Posterior vena cava (tissue), 2 donors: ENCODE data around the gene PDE6G. TPM values are rescaled to one million over a fixed set of nuclear protein-coding genes. Genes with fewer than 3 reads are reported as not detected.
"Not testable (repeated sequence)": the region's sequence is repeated elsewhere in the genome, so short reads cannot be mapped to it uniquely, and the experiment has no call there.

Experiments used
- DNase-seq: peaks from one replicate; pipeline ENCODE4 v3.0.0-alpha.2; 2020; ENCODE audit warnings: low spot score
- intact Hi-C, 2 donors: fragments of 100-400 bp; cut with DNase I; formaldehyde crosslinking; loops; one replicate each; pipeline versions ENCODE4 v1.14.1 to v1.14.2; 2022 to 2023
- total RNA-seq, 2 donors: library from RNA; stranded (reverse); fragmentation: NEBNext Ultra II Directional; extraction: Animal tissue kit (Norgen Biotek cat#: 25700); gene quantifications; one replicate each; pipeline ENCODE4 v1.2.1, GENCODE V29; 2021
- donor health status: DM: yes; HTN: yes; CAD: no.
- donor health status: DM: yes; HTN: yes; CAD: no.

PDE6G gene
- total RNA-seq, 2 donors from 2014 or later = not detected

DNA sequence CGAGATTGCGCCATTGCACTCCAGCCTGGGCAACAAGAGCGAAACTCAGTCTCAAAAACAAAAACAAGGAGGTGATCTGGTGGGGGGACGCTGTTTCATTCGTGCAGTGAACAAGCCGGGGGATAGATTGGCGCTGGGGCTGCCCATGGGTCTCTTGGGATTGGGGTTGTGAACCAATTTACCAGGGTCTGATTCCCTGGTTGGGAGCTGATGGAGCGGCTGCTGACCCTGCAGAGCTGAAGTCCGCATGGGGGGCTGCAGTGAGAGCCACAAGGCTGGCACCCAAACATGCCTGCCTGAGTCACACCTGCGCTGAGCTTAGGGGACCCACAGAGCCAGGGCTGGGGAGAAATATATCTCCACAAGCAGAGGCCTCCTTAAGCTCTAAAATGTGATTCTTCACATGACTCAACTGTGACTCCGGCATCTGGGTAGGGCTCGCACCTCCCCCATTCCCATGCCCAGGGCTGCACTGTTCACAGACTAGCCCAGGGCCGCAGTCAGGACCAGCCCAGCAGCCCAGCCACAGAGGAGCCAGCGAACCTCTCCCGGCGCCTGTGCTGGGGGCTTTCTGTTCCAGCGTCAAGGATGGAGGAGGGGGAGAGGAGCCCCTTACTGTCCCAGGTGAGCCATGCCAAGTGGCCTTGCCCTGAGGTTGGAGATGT, 14.4 kb downstream of the PDE6G start:
- DNase-seq = no peak
- intact Hi-C loops = no loop called here

DNA sequence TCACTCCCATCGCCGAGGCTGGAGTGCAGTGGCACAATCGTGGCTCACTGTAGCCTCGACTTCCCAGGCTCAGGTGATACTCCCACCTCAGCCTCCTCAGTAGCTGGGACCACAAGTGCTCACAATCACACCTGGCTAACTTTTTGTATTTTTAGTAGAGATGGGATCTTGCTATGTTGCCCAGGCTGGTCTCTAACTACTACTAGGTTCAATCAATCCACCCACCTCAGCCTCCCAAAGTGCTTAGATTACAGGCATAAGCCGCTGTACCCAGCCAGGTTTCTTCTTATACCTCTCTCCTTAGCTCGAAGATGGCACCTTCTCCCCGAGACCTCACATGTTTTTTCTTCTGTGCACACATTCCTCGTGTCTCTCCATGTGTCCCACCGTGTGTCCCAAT, 16.3 kb downstream of the PDE6G start:
- intact Hi-C loops = no loop called here
- no peak for DNase-seq

DNA sequence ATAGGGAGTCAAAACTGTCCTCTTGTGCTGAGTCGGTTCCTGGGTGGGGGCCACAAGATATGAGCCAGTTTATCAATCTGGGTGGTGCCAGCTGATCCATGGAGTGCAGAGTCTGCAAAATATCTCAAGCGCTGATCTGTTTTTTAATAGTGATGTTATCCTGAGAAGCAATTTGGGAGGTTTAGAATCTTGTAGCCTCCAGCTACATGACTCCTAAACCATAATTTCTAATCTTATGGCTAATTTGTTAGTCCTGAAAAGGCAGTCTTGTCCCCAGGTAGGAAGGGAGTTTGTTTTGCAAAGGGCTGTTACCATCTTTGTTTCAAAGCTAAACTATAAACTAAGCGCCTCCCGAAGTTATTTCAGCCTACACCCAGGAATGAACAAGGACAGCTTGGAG, 17.7 kb downstream of the PDE6G start:
- DNase-seq = no peak
- intact Hi-C loops = loop anchor here in 1 of 2 donors (5.0 kb wide), 1 partner anchor 1666 kb away; no protein-coding TSS in a partner anchor

DNA sequence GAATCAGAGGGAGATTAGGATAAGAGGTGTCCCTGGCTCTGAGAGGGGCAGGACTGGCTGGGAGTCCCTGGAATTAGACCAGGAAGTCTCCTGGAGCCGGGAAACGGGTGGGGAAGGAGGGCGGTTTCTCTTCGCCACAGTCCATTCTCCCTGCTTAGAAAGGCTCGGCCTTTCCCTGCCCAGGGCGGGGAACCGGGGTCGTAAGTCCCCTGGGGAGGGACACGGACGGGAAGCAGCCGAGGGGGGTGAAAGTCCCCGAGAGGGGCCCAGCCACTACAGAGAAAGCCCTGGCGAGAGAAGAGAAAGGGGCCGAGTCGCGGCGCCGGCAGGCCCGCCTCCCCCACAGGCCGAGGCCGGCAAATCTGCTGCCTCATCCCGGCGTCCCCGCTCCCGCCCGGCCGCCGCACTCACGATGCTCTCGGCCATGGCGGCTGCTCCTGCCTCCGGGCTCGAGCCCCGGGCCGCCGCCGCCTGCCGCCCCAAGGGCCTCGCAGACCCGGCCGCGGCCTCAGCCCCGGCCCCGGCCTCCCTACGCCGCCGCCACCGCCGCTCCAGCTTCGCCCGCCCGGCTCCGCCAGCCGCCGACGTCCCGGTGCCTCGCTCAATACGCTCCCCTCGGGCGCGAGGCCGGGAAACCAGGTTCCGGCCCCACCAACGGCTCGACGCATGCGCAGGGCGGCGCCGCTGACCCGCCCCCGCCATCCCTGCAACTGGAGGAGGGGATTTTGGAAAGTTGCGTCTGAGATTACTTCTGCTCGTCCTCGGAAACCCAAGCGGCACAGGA, 19.6 kb downstream of the PDE6G start, which contains the start of the genes NPLOC4 and TSPAN10:
NPLOC4 (minus strand) TSS at position 608 of the 784 bp plus-strand sequence; CDS start at position 426, 182 bp downstream.
TSPAN10 (plus strand) TSS at position 692 of the 784 bp plus-strand sequence. CDS start 5,217 bp downstream, outside the sequence.
- DNase-seq = peak; percentile 96
- intact Hi-C loops = loop anchor here in 1 of 2 donors (1.0 to 5.0 kb wide), 2 partner anchors 25 to 1664 kb away; no protein-coding TSS in a partner anchor

DNA sequence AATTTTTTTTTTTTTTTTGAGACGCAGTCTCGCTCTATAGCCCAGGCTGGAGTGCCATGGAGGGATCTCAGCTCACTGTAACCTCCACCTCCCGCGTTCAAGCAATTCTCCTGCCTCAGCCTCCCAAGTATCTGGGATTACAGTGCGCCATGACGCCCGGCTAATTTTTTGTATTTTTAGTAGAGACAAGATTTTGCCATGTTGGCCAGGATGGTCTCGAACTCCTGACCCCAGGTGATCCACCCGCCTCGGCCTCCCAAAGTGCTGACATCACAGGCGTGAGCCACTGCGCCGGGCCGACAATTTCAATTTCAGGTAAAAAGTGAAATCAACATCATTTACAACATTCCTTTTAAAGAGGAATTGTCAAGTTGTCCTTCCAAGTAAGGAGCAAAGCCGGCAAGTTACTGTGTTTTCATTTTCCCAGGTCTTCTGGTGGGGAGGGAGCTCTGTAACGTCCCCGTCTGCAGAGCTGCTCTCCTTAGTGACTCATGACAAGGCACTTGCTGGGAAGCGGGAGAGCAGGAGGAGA, 20.3 kb downstream of the PDE6G start:
- intact Hi-C loops = loop anchor here in 1 of 2 donors (1.0 to 5.0 kb wide), 2 partner anchors 25 to 1664 kb away; no protein-coding TSS in a partner anchor
- DNase-seq = no peak

DNA sequence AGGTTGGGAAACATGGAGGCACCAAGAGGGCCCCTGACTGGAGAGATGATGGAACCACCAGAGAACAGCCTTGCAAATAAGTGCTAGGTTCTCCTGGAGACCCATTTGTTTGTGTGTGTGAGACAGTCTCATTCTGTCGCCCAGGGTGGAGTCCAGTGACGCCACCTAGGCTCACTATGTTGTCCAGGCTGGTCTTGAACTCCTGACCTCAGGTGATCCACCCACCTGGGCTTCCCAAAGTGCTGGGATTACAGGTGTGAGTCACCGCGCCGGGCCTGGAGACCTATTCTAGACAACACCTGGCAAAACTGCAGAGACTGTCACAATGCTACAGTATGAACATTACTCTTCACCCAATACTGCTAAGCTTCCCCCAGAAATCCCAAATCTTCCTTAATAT, 20.9 kb downstream of the PDE6G start:
- intact Hi-C loops = loop anchor here in 1 of 2 donors (5.0 kb wide), 1 partner anchor 1663 kb away; no protein-coding TSS in a partner anchor

DNA sequence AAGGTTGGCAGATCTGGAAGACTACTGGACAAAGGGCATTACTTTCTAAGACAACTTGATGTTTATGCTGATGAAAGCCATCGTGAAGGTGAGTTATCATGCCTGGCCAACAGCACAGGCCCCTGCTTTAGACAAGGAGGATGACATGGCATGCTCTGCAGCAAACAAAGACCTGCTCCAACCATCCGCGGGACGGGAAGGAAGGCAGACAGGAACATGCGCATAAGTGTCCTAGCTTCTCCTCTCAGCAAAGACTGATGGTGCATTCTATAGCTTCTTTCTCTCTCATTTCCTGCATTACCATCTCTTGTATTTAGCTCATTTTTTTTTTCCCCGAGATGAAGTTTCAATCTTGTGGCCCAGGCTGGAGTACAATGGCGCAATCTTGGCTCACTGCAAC, 24.9 kb downstream of the PDE6G start:
- intact Hi-C loops = no loop called here

More for the DNA sequence above, 20.9 kb downstream of the PDE6G start:
- DNase-seq = no peak

DNA sequence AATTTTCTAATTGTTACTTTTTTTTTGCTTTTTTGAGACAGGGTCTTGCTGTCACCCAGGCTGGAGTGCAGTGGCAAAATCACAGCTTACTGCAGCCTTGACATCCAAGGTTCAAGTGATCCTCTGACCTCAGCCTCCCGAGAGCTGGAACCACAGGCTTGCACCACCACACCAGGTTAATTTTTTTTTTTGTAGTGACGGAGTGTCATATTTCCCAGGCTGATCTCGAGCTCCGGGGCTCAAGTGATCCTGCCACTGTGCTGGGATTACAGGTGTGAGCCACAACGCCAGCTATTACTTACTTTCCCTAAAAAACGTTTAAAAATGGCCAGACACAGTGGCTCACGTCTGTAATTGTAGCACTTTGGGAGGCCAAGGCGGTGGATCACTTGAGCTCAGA, 26.1 kb downstream of the PDE6G start:
- no peak for DNase-seq
- intact Hi-C loops = no loop called here

More for the DNA sequence above, 24.9 kb downstream of the PDE6G start:
- DNase-seq = no peak

DNA sequence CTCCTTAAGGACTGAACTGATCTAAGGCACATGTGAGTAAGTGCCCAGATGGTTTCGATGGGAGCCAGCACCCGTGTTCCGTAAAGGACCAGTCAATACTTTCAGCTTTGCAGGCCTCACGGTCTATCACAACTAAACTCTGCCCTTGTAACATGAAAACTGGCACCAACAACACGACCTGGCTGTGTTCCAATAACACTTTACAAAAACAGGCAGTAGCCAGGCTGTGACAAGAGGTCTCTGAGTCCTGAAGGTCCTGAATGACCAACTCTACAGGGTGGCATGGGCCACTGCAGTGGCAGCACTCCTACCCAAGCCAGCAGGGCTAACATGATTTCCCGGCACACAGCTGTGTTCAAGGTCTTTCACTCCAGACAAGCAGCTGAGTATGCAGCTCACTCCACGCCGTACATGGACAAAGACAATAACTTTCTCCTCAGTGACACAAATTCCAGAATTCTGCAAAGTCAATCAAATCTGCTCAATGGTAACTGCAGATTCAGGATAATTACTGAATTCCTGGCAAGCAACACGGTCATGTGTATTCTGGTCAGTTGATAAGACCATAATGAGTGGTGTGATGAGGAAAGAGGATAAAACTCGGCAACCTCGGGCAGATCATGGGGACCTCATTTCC, 34.7 kb downstream of the PDE6G start:
- DNase-seq = no peak
- intact Hi-C loops = no loop called here

DNA sequence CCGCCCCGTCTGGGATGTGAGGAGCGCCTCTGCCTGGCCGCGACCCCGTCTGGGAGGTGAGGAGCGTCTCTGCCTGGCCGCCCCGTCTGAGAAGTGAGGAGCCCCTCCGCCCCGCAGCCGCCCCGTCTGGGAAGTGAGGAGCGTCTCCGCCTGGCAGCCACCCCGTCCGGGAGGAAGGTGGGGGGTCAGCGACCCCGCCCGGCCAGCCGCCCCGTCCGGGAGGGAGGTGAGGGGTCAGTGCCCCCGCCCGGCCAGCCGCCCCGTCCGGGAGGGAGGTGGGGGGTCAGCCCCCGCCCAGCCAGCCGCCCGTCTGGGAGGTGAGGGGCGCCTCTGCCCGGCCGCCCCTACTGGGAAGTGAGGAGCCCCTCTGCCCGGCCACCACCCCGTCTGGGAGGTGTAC, 38.0 kb downstream of the PDE6G start:
- intact Hi-C loops, DNase-seq: not testable (repeated sequence)

DNA sequence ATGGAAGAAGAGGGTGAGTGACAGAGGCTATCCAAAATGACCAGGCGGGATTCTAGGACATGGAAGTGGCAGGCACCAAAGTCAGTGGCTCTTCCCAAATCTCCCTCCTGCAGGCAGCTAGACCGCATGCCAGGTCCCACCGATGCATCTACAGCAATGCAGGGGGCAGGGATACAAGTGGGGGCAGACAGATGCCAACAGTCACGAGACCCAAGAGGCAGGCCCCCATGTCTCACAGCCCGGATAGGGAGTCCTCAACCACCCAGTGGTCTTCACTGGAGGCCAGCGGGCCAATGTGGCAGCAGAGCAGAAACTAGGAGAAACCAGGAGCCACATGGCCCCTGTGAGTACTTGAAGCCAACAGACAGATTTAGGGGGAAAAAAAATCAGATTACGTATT, 39.5 kb downstream of the PDE6G start:
- intact Hi-C loops = no loop called here

DNA sequence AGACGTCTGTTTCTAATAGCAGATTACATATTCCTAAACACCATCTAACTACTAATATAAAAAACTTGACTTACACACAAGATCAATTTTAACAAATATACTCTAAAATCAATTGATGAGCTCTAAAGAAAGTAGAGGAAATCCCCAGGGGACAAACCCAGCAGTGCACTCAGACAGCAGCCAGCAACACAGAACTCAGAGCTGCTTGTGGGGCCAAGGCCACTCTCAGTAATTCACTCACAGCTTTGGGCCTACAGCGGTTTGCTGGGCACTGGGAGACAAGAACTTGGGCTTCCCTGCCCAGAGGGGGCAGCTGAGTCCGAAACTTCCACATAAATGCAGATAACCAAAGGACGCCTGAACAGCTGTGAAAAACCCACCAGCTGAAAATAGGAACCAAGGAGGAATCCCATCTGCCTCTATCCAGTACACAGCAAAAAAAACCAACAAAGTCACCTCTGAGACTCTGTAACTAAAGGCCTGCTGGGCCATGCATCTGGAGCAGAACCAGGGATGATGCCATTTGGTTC, 40.9 kb downstream of the PDE6G start:
- intact Hi-C loops = no loop called here

More for the DNA sequence above, 39.5 kb downstream of the PDE6G start:
- DNase-seq = no peak

DNA sequence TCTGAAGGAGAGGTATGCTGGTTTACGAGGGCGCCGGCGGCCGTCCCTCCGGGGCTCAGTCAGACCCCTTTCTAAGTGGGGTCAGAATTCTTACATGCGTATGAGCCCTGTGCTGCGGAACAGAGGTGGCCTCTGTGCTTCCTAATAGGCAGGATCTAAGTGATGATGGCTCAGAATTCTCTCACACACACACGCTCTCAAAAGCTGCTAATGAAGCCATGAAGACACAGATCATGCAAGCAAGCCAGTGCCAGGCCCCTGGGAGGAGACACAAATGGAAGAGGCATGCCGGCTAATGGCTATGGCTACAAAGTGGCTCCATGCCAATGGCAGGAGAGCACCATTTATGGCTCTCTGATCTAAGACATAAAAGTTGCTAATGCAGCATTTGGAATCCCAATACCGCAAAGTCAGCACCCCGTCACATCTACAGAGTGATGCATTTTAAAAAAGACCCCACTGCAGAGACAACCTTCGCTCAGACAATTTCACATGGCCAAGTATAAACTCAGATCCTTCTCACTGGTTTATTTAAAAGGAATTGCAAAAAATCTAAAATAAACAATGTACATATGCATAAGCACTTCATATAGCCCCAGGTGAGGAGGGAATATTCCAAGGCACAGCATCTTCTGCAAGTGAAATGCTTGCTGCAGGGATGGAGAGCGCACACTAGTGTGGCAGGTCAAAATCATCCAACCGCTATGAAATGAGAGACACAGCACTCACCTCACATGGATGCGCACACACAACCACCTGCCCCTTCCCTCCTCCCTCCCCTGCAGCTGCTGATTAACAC, 44.0 kb downstream of the PDE6G start:
- intact Hi-C loops = no loop called here

More for the DNA sequence above, 40.9 kb downstream of the PDE6G start:
- DNase-seq = no peak

DNA sequence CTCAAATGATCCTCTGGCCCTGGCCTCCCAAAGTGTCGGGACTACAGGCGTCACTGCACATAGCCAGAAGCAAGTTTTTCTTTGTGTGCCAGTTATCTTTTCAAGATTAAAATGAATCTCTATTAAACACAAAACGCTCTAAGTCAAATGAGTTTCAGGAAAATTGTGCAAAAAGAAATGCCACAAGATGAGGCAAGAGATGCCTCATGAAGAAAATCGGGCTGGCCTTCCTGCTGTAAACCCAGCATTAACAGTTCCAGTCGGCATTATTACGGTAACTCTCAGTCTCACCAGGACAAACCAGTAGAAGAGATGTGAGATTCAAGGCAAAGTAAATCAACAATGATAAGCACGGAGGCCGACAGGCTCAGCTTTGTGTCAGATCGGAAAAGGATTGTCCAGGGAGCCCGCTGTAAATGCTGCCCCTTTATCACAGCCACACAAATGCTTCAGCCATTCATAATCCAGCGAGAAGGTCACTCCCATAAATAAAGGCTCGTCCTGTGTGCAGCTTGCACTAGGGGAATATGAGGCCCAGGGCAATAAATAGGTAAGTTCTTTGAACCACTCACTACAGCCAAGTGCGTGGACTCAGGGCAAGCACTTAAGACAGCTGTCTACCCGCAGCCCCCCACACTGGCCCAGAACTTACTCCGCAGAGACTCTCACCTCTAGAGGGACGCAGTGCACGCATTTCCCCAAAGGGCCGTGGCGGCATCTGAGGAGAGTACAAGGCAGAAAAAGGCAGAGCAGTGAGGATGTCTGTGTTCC, 46.6 kb downstream of the PDE6G start:
- intact Hi-C loops = loop anchor here (10.0 kb wide), 2 partner anchors 85 to 355 kb away; partner anchors contain the start of gene FSCN2 (in 1 of the 2)

More for the DNA sequence above, 44.0 kb downstream of the PDE6G start:
- DNase-seq = no peak

DNA sequence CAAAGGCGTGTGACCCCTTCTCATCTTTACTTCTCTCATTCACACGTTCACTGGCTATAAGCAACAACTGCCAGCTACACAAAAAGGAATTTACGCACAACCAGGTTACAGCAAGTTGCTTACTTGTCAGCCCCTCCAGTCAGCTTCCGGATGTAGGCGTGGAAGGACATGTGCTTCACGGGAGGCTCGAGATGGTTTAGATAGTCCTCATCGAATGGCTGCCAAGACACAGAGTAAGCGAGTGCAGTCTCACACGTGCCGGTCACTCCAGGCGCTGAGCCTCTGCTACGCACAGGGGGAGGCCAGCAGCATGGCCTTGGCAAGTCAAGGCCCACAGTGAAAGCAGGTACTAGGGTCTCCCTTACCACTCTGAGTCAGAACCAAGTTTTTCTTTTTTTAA, 47.7 kb downstream of the PDE6G start:
- intact Hi-C loops = loop anchor here (10.0 kb wide), 2 partner anchors 84 to 354 kb away; partner anchors contain the start of gene FSCN2 (in 1 of the 2)
- DNase-seq = peak; percentile 20

More for the DNA sequence above, 46.6 kb downstream of the PDE6G start:
- DNase-seq = no peak

DNA sequence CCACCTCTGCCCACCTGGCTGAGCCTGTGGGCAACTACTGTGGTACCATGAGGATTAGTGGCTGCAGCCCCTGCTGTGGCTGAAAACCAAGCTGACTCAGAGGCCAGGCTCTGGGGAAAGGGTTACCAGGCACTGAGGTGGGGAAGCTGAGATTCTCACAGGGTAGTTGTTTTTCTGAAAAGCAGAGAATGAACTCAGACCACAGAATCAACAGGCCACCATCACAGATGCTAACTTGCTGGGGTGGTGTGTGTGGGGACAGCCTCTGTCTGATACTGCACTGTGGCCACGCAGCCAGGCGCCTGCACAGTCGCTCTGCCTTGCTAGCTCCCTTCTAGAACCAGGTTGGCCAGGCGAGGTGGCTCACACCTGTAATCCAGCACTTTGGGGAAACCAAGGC, 48.3 kb downstream of the PDE6G start:
- intact Hi-C loops = loop anchor here (10.0 kb wide), 2 partner anchors 83 to 353 kb away; partner anchors contain the start of gene FSCN2 (in 1 of the 2)
- peak; percentile 34 for DNase-seq

DNA sequence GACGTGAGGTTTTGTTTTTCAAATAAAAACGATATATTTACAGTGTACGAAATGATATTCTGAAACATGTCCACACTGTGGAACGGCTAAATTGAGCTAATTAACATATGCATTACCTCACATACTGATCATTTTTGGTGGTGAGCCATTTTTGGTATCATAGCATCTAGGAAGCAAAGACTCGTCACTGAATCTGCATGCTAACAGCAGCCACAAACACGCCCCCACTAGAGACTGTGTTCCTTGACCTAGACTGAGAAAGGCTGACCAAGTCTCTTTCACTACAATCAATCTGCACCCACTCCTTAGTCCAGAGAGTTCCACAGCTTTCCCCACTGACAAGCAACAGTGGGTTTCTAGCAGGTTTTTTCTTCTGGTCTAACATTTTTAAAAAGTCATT, 48.9 kb downstream of the PDE6G start:
- DNase-seq = no peak
- intact Hi-C loops = loop anchor here (10.0 kb wide), 2 partner anchors 83 to 353 kb away; partner anchors contain the start of gene FSCN2 (in 1 of the 2)
